HG02623 (cell line): ENCODE measurements around the gene TIGAR.

Source experiments
- ATAC-seq: cut with Tn5 transposase; IDR thresholded peaks from one replicate; pipeline ENCODE4 v1.9.1; 2021; ENCODE audit warnings: moderate library complexity; ENCODE audit not compliant: unreplicated experiment

Gene TIGAR

GRCh38 chr12:4320853-4321701 is at the start of gene TIGAR:
Gene TIGAR, plus strand, starts transcription at chr12:4321213. Its CDS starts 59 bp downstream, at chr12:4321272.
- ATAC-seq: peak; percentile 97

DNA sequence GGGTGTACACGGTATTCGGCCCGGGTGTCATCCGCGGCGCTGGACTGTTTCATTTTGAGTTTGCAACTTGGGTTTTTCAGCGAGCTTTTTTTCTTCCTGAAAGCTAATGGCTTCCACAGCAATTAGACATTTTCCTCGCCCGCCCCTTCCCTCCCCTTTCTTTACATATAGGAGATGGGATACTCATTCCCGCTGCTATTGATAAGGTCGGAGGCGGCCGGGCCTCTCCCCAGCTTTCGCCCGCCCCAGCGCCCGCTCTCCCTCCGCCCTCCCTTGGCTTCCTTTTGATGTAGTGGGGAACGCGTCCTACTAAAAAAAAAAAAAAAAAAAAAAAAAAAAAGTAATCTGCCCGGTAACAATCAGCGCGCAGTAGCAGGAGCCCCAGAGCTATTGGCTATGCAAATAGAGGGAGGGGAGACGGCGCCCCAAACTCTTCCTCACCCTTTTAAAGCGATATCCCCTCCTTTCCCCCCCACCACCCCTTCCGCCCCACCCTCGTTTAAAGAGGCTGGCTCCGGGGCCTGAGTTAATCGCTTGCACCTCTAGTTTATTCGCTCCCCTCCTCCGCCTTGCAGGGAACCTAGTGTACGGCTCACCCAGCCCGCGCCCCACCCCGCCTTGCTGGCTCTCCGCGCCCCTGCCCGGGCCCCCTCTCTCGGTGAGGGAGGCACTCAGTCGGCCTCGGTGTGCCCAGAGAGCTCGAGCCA is 49.1 kb upstream of the TIGAR start:
- ATAC-seq: peak; percentile 30

DNA sequence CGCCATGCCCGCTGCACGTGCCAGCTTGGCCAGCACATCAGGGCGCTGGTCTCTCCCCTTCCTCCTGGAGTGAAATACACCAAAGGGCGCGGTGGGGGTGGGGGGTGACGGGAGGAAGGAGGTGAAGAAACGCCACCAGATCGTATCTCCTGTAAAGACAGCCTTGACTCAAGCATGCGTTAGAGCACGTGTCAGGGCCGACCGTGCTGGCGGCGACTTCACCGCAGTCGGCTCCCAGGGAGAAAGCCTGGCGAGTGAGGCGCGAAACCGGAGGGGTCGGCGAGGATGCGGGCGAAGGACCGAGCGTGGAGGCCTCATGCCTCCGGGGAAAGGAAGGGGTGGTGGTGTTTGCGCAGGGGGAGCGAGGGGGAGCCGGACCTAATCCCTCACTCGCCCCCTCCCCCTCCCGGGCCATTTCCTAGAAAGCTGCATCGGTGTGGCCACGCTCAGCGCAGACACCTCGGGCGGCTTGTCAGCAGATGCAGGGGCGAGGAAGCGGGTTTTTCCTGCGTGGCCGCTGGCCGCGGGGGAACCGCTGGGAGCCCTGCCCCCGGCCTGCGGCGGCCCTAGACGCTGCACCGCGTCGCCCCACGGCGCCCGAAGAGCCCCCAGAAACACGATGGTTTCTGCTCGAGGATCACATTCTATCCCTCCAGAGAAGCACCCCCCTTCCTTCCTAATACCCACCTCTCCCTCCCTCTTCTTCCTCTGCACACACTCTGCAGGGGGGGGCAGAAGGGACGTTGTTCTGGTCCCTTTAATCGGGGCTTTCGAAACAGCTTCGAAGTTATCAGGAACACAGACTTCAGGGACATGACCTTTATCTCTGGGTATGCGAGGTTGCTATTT is 48.4 kb upstream of the TIGAR start:
- ATAC-seq: peak; percentile 8

DNA sequence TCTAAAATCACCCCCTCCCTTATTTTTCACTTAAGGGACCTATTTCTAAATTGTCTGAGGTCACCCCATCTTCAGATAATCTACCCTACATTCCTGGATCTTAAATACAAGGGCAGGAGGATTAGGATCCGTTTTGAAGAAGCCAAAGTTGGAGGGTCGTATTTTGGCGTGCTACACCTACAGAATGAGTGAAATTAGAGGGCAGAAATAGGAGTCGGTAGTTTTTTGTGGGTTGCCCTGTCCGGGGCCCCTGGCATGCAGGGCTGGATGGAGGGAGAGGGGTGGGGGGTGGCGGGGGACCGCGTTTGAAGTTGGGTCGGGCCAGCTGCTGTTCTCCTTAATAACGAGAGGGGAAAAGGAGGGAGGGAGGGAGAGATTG is 47.8 kb upstream of the TIGAR start:
- ATAC-seq: no peak

DNA sequence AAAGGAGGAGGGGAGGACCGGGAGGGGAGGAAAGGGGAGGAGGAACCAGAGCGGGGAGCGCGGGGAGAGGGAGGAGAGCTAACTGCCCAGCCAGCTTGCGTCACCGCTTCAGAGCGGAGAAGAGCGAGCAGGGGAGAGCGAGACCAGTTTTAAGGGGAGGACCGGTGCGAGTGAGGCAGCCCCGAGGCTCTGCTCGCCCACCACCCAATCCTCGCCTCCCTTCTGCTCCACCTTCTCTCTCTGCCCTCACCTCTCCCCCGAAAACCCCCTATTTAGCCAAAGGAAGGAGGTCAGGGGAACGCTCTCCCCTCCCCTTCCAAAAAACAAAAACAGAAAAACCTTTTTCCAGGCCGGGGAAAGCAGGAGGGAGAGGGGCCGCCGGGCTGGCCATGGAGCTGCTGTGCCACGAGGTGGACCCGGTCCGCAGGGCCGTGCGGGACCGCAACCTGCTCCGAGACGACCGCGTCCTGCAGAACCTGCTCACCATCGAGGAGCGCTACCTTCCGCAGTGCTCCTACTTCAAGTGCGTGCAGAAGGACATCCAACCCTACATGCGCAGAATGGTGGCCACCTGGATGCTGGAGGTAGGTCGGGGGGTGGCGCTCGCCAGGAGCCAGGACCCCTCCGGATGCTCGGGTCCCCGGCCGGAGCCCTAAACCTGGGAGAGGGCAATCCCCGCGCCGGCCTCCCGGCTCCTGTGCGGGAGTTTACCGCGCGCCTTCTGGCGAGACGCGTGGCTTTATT is 47.2 kb upstream of the TIGAR start, which contains the start of gene CCND2:
TSS of gene CCND2 (plus strand) at position 111 of the 744 bp plus-strand sequence. CDS start at position 390, 279 bp downstream.
- ATAC-seq: peak; percentile 26

- ATAC-seq: no peak
These were observed 46.5 kb upstream of the TIGAR start for GRCh38 chr12:4274396-4275015.

DNA sequence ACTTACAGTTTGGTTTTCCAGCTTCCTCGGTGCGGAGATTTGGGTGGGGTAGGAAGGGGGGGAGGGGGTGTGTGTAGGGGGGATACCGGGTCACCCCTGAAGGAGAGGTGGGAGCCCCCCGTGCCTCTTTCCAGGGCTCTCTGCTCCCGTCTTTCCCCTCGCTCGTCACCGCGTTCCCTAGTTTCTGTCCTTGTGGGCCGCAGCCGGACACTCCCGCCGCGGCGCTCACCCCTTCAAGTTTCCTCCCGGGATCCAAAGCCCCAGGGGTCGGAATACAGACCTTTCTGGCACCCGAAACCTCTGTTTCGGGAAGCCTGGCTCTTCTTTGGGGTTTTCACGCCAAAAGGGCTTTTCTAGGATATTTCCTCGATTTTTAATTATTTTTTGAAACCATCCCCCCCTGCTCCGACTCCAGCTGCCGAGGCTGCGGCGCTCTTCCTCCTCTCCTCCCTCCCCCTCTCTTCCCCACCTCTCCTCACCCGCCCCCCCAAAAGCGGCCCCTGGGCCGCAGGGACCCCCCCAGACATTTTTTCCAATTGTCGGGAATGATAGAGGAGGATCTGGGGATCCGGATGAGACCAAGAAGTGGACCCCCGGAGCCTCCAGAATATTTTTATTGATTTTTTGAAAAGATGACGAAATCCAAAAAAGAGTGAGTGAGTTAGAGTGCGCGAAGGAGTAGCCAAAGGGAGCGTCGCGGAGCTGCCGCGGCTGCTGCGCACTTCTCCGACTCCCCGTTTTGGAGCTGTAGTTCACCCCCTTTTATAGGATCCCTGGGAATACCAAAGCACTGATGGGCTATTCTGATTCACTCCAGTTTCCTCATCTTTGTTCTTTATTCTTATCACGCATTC is 45.8 kb upstream of the TIGAR start:
- no peak for ATAC-seq

DNA sequence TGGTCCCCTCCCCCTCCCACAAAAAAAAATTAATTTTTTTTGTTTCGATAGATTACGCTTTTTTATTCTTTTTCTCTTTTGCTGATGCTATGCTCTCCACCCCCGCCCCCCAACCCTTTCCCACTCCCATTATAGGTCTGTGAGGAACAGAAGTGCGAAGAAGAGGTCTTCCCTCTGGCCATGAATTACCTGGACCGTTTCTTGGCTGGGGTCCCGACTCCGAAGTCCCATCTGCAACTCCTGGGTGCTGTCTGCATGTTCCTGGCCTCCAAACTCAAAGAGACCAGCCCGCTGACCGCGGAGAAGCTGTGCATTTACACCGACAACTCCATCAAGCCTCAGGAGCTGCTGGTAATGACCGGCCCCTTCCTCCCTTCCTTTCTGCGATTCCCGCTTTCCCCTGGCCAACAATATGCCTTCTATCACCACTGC is 45.1 kb upstream of the TIGAR start:
- ATAC-seq: no peak

DNA sequence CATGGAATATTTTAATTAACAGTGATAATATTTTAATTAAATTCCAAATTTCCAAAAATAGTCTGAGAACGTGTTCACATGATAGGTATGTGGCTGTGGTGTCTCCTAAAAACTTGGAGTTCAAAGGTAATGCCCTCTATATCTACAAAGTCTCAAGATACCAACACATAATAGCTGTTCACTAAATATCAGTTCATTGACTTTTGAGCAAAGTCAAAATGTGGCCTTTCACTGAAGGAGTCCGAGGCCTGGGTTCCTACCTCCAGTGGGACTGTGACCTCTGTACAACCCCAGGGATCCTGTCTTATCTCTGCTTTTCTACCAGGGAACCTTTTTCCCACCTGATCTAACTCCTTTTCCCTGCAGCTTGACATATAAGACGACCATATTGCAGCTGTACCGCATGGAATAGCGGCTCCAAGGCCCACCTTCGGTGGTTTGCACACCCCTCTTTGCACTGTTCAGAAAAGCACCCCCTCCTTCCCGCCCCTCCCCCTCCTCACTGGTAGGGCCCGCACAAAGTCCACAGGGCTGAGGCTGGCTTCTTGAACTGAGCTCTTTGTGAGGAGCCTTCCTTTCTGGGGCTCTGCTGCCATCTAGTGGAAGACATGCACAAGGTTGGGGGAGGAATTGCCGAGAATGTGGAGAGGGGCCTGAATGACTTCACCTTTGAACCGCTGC is 44.3 kb upstream of the TIGAR start:
- peak; percentile 31 for ATAC-seq

DNA sequence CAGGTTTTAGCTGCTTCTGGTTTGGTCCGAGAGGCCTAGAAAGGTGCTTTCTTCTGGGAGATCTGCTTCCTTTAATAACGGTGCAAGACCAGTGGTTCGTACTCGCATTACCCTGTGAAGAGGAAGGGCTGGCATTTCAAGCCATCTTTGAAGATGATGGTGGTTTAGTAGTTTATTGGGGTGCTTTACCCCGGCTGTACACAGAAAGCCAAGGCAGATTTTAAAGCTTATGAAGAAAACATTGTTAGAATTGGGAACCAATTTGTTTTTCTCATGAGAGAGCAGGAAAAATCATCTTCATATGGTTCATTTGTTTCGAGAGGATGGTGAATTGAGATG is 43.8 kb upstream of the TIGAR start:
- no peak for ATAC-seq

DNA sequence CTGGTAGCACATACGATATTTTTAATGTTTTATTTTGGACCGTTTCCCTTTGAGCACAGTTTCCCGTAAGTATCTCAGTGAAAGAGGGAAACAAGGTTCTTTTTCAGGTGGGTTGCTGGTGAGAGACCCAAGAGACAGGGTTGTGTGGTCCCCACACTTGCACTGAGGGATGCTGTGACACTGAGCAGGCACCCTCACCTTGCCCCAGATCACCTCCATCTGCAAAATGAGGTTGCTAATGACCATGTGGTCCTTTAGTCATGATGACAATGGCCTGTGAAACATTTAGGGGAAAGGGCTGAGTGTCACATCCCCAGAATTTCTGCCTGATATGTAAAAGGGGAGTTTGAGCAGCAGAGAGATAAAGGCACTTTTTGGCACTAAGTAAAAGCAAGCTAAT is 43.2 kb upstream of the TIGAR start:
- ATAC-seq: no peak

DNA sequence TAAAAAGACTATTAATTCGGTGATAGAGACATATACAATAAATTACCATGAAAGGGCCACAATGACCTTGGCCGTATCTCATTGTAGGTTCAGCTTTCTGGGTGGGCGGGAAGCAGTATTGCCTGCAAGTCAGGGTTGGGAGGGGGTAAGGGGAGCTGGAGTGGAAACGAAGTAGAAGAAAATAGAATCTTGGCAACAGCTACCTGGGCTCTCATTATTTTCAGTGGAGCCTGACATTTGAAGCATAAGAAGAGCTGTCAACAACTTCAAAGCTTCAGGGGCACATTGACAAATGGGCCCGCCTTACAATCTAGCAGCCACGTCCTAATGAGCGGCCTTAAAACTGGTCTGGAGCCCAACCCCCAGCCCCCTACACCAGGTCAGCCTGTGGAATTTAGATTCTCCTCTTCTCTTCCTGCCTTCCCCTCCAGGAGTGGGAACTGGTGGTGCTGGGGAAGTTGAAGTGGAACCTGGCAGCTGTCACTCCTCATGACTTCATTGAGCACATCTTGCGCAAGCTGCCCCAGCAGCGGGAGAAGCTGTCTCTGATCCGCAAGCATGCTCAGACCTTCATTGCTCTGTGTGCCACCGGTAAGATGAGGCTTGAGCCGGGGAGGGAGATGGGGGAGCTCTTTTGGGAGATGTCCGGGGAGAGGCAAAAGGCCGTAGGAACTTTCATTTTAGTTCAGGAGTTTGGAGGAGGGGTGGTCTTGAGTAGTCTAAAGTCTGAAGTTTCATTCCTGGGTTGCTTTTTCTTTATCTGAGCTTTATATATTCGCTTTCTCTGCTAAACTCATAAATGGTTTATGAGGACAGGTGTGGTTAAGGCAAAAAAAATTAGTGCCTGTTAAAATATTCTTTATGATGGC is 42.5 kb upstream of the TIGAR start:
- ATAC-seq: no peak

GRCh38 chr12:4279198-4279690 is 41.8 kb upstream of the TIGAR start:
- ATAC-seq: no peak

DNA sequence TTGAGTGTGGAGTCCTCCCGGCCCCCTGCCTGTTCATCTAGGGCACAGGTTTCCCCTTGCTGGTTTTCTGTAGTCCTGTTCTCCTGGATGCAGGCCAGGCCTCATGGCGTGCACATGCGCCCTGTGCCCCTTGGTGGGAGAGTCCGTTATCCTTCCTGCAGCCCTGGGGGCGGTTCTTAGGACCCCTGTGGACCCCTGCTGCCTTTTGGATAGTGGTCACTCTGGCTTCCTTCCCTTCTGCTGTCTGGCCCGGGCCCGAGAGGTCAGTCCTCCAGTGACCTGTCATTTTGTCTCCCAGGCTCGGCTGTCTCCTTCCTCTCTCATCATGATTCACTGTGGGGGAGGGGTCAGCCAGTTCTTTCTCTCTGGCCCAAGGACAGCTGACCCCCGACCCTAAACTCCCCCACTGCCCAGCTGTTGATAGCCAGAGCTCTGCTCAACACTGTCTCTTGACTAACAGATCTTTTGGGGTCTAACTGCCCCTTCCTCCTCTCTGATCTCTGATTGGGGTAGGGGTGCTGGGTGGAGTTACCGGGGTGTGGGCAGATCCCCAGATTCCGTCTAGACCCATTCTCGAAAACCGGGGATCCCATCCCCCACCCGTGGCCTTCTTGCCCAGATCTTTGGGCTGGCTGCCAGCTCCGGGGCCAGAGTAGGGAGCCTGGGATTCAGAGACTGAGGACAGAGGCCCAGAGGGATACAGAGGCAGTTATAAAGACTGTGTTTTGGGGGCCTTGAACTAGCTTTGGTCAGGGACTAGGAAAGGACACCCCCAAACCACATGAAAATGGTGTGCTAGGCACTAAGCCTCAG is 40.5 kb upstream of the TIGAR start:
- no peak for ATAC-seq

GRCh38 chr12:4281173-4281654 is 39.8 kb upstream of the TIGAR start:
- no peak for ATAC-seq

GRCh38 chr12:4282103-4282891 is 38.7 kb upstream of the TIGAR start:
- ATAC-seq: no peak
